SU-DHL-6 (cell line): ENCODE measurements around the gene PPP1R13B.

Experiments
- CTCF ChIP-seq: fragments of 200-600 bp; sonication (generic); IDR thresholded peaks from one replicate; pipeline ENCODE4 v1.5.1; 2017; ENCODE audit warnings: antibody characterized with exemption, mild to moderate bottlenecking, low read length, moderate library complexity; ENCODE audit not compliant: insufficient read depth, poor library complexity, severe bottlenecking
- EZH2phosphoT487 ChIP-seq: fragments of 200-600 bp; sonication (generic), shearing (Covaris generic); conservative IDR thresholded peaks from 2 replicates; pipeline ENCODE4 v1.6.1; 2018; ENCODE audit warnings: mild to moderate bottlenecking, antibody characterized with exemption, low read length, moderate library complexity, mixed read lengths

GRCh38 chr14:103856607-103857006 lies 9.2 kb upstream of the PPP1R13B start:
- no peak for TF ChIP-seq CTCF
- TF ChIP-seq EZH2phosphoT487, result no peak
